Fibroblast of lung (primary cell): ENCODE measurements around the gene MUC2. TPM values are rescaled to one million over a fixed set of nuclear protein-coding genes. Genes with fewer than 3 reads are reported as not detected.

Source experiments
- DNase-seq, 2 donors: peaks; one replicate each; pipeline versions ENCODE4 v3.0.0 to v3.0.0-alpha.2; 2010; ENCODE audit warnings: low read depth in 2 of 2
- H2AFZ ChIP-seq: 2 replicates; pipeline ENCODE4 v1.5.1; 2012; ENCODE audit warnings: low read length, control low read depth, inconsistent platforms
- H3K27ac ChIP-seq: 2 replicates; pipeline ENCODE4 v1.5.1; 2011; ENCODE audit warnings: low read length, control low read depth; ENCODE audit not compliant: insufficient read depth
- H3K27me3 ChIP-seq: 2 replicates; pipeline ENCODE4 v1.5.1; 2011; ENCODE audit warnings: mild to moderate bottlenecking, low read length; ENCODE audit not compliant: control insufficient read depth, insufficient read depth
- H3K36me3 ChIP-seq: 2 replicates; pipeline ENCODE4 v1.5.1; 2011; ENCODE audit warnings: low read length; ENCODE audit not compliant: control insufficient read depth, insufficient read depth
- H3K4me1 ChIP-seq: 2 replicates; pipeline ENCODE4 v1.5.1; 2011; ENCODE audit warnings: low read length; ENCODE audit not compliant: control insufficient read depth, insufficient read depth; ENCODE audit errors: extremely low read depth
- H3K4me2 ChIP-seq: 2 replicates; pipeline ENCODE4 v1.5.1; 2011; ENCODE audit warnings: low read length, control low read depth; ENCODE audit not compliant: insufficient read depth; ENCODE audit errors: extremely low read depth
- H3K4me3 ChIP-seq, 4 experiments: fragments of 200-600 bp in 1 of 4; sonication (generic) in 1 of 4; replicated peaks in 1 of 4; 2 replicates each; pipeline ENCODE4 v1.5.1; 2011 to 2016; ENCODE audit warnings: low read length in 4 of 4, low read depth in 3 of 4, mild to moderate bottlenecking in 3 of 4, control low read depth in 2 of 4, inconsistent platforms in 1 of 4, mixed read lengths in 1 of 4; ENCODE audit not compliant: insufficient read depth in 1 of 4; ENCODE audit errors: control extremely low read depth in 1 of 4
- H3K79me2 ChIP-seq: 2 replicates; pipeline ENCODE4 v1.5.1; 2012; ENCODE audit warnings: mild to moderate bottlenecking, low read length, inconsistent platforms; ENCODE audit not compliant: control insufficient read depth, insufficient read depth
- H3K9ac ChIP-seq: 2 replicates; pipeline ENCODE4 v1.5.1; 2011; ENCODE audit warnings: mild to moderate bottlenecking, low read length, control low read depth; ENCODE audit not compliant: insufficient read depth
- H3K9me3 ChIP-seq: 2 replicates; pipeline ENCODE4 v1.5.1; 2012; ENCODE audit warnings: low read depth, low read length; ENCODE audit not compliant: control insufficient read depth, insufficient read depth
- H4K20me1 ChIP-seq: 2 replicates; pipeline ENCODE4 v1.5.1; 2011; ENCODE audit warnings: low read length; ENCODE audit not compliant: control insufficient read depth, insufficient read depth; ENCODE audit errors: extremely low read depth
- EZH2 ChIP-seq: IDR thresholded peaks from 2 replicates; pipeline ENCODE4 v1.5.1; 2012; ENCODE audit warnings: low read length, control low read depth, mild to moderate bottlenecking; ENCODE audit errors: missing control alignments
- polyA plus RNA-seq, 2 donors: library from polyadenylated mRNA; depleted of rRNA in 1 of 2; stranded (reverse) in 1 of 2; unstranded in 1 of 2; fragments of >200 nt; gene quantifications; 2 replicates each; pipeline ENCODE4 v1.2.1, GENCODE V29; 2011 to 2012; ENCODE audit warnings: missing spikeins in 1 of 2
- total RNA-seq: library from RNA; depleted of rRNA; stranded (reverse); fragments of >200 nt; gene quantifications from 2 replicates; pipeline ENCODE4 v1.2.1, GENCODE V29; 2014
- TF ChIP-seq, protein P1 (sequence below), 2 donors: IDR thresholded peaks in 1 of 2; conservative IDR thresholded peaks in 1 of 2; 1 replicate in 1 of 2; 2 replicates in 1 of 2; pipeline ENCODE4 v1.5.1; 2011 to 2012; ENCODE audit warnings: low read length in 2 of 2, control low read depth in 1 of 2, inconsistent platforms in 1 of 2, low read depth in 1 of 2, mild to moderate bottlenecking in 1 of 2

The MUC2 gene
- total and polyA plus RNA-seq, 2 donors (not counting 1 experiment from before 2014, with no cell fraction given), result not detected

DNA sequence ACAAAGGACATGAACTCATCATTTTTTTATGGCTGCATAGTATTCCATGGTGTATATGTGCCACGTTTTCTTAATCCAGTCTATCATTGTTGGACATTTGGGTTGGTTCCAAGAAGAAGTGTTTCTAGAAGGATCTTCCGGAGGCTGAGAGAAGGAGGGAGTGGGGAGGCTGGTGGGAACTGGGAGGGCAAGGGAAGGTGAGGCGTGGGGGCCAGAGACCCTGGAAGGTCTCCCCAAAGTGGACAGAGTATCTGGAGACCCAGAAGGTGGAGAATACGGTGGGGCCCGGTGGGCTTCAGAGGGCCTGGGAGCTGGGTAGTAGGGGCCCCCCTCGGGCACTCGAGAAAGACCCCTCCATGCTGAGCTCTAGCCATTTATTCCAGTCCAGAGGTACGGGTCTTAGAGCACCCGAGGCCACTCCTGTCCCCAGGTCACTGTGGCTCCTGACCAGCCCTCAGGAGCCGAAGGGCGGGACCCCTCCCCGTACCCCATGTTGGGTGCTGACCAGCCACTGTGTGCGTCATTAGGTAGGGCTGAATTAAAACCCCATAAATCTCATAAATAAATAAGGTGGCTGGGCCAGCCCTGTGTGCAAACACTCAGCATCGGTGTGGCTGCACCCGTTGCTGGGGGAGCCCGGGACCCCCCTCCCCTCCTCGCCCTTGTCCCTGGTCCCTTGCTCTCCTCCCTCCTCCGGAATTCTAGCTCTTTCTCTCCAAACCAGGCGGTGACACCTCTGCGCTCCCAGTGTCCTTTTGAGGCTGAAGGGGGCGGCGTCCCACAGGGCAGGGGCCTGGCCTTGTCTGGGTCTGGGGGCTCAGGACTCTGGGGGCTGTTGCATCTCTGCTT lies 44.3 kb downstream of the MUC2 start:
- no peak overlapping the region for H3K4me2 ChIP-seq
- H2AFZ ChIP-seq, result no peak overlapping the region
- TF ChIP-seq, protein P1, sequence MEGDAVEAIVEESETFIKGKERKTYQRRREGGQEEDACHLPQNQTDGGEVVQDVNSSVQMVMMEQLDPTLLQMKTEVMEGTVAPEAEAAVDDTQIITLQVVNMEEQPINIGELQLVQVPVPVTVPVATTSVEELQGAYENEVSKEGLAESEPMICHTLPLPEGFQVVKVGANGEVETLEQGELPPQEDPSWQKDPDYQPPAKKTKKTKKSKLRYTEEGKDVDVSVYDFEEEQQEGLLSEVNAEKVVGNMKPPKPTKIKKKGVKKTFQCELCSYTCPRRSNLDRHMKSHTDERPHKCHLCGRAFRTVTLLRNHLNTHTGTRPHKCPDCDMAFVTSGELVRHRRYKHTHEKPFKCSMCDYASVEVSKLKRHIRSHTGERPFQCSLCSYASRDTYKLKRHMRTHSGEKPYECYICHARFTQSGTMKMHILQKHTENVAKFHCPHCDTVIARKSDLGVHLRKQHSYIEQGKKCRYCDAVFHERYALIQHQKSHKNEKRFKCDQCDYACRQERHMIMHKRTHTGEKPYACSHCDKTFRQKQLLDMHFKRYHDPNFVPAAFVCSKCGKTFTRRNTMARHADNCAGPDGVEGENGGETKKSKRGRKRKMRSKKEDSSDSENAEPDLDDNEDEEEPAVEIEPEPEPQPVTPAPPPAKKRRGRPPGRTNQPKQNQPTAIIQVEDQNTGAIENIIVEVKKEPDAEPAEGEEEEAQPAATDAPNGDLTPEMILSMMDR (conservative IDR thresholded peaks at IDR 0.05 in 1 of 2, IDR thresholded peaks at IDR 0.05 in 1 of 2; ENCODE audit: low read depth in 1 of 2, low read length in 2 of 2), result no peak
- TF ChIP-seq EZH2, result no peak
- DNase-seq, result no peak
- H3K9me3 ChIP-seq, result no peaks in the 10 kb centered on the region
- no peaks in the 10 kb centered on the region for H3K79me2 ChIP-seq
- no peak overlapping the region for H3K27ac ChIP-seq
- no peak overlapping the region for H3K9ac ChIP-seq
- no peaks in the 10 kb centered on the region for H3K4me1 ChIP-seq
- no peak overlapping the region for H3K4me3 ChIP-seq
- no peaks in the 10 kb centered on the region for H4K20me1 ChIP-seq
- no peaks in the 10 kb centered on the region for H3K27me3 ChIP-seq
- H3K36me3 ChIP-seq, result no peaks in the 10 kb centered on the region

DNA sequence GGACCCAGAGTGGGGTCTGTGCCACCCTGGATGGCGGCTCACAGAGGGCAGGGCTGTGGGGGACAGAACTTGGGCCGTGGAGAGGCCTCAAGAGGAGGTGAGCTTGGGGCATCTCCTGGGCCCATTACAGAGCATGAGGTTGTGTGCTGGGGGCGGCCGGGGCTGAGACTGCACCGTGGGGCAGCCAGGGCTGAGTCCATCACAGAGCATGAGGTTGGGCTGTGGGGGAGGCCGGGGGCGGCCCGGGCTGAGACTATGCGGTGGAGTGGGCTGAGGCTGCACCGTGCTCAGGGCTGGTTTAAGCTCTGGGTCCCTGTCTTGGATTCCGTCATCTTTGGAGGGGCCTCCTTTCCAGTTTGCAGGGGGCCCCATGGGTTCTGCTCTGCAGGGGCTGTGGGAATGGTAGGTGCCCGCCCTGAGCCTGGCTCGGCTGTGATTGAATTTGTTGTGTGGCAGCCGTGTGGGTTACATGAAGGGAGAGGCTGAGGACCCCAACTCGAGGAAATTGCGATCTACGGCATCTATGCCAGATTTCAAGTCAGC lies 45.0 kb downstream of the MUC2 start:
- Histone ChIP-seq H3K9me3 (no peaks in the 10 kb centered on the region), H3K4me1 (no peaks in the 10 kb centered on the region), H3K4me3 (no peak overlapping the region)

More for the DNA sequence above, 45.0 kb downstream of the MUC2 start:
- no peak for DNase-seq
- Histone ChIP-seq H3K27ac (no peak overlapping the region), H4K20me1 (no peaks in the 10 kb centered on the region), H2AFZ (no peak overlapping the region), H3K4me2 (no peak overlapping the region), H3K79me2 (no peaks in the 10 kb centered on the region), H3K27me3 (no peaks in the 10 kb centered on the region), H3K36me3 (no peaks in the 10 kb centered on the region), H3K9ac (no peak overlapping the region)
- TF ChIP-seq, protein P1 (conservative IDR thresholded peaks at IDR 0.05 in 1 of 2, IDR thresholded peaks at IDR 0.05 in 1 of 2; ENCODE audit: low read depth in 1 of 2, low read length in 2 of 2), result no peak
- no peak for TF ChIP-seq EZH2
